A549 (cell line): ENCODE measurements around the gene INPPL1.

Experiments
- CEBPB ChIP-seq, 2 experiments: fragments of >200 bp in 1 of 2; sonication (Bioruptor Twin) in 1 of 2; formaldehyde crosslinking in 1 of 2; IDR thresholded peaks; 2 replicates each; pipeline ENCODE4 v1.6.1; 2012 to 2016
- CTCF ChIP-seq: fragments of >200 bp; sonication (Bioruptor Twin); formaldehyde crosslinking; IDR thresholded peaks from 3 replicates; pipeline ENCODE4 v1.5.1; 2016
- ELK1 ChIP-seq: fragments of 150-350 bp; IDR thresholded peaks from 2 replicates; pipeline ENCODE4 v1.6.1; 2014; ENCODE audit warnings: low read depth, mild to moderate bottlenecking, low read length
- EP300 ChIP-seq, 2 experiments: fragments of >200 bp; sonication (Bioruptor Twin); formaldehyde crosslinking; IDR thresholded peaks; 2 replicates in 1 of 2; 3 replicates in 1 of 2; pipeline ENCODE4 v1.6.1; 2016 to 2017
- FOXS1 ChIP-seq: fragments of 250-450 bp; sonication (Bioruptor Pico); IDR thresholded peaks from 2 replicates; pipeline ENCODE4 v1.5.0; 2020; ENCODE audit warnings: mild to moderate bottlenecking, moderate library complexity
- HDAC2 ChIP-seq: fragments of 200-600 bp; sonication (generic); IDR thresholded peaks from 2 replicates; pipeline ENCODE4 v1.6.1; 2016
- HMGXB4 ChIP-seq: fragments of 250-450 bp; sonication (Bioruptor Pico); IDR thresholded peaks from 2 replicates; pipeline ENCODE4 v1.5.0; 2021; ENCODE audit warnings: mild to moderate bottlenecking, moderate library complexity, borderline replicate concordance
- MYC ChIP-seq: IDR thresholded peaks from 2 replicates; pipeline ENCODE4 v1.6.1; 2012; ENCODE audit warnings: mild to moderate bottlenecking, inconsistent platforms, low read length, improper control_type of control experiment, borderline replicate concordance
- POLR2A ChIP-seq: IDR thresholded peaks from 2 replicates; pipeline ENCODE4 v1.6.1; 2012; ENCODE audit warnings: mild to moderate bottlenecking, low read length
- RNF2 ChIP-seq: fragments of 200-600 bp; sonication (generic); IDR thresholded peaks from 2 replicates; pipeline ENCODE4 v1.6.1; 2016; ENCODE audit warnings: low read depth, mild to moderate bottlenecking, antibody characterized with exemption, moderate library complexity, borderline replicate concordance
- SREBF2 ChIP-seq: fragments of 450-650 bp; IDR thresholded peaks from 2 replicates; pipeline ENCODE4 v1.6.1; 2014; ENCODE audit warnings: mild to moderate bottlenecking, moderate library complexity
- ZFP36 ChIP-seq: fragments of 450-650 bp; IDR thresholded peaks from 2 replicates; pipeline ENCODE4 v1.6.1; 2014; ENCODE audit warnings: borderline replicate concordance; ENCODE audit not compliant: partially characterized antibody

- TF ChIP-seq CEBPB (IDR thresholded peaks at IDR 0.05), result no peak
- TF ChIP-seq CTCF, result no peak
- no peak for TF ChIP-seq SREBF2
- TF ChIP-seq ELK1, result no peak
- no peak for TF ChIP-seq HMGXB4 (CRISPR knock-in tag)
- no peak for TF ChIP-seq HDAC2
- no peak for TF ChIP-seq ZFP36
- no peak for TF ChIP-seq EP300 (IDR thresholded peaks at IDR 0.05)
- TF ChIP-seq POLR2A, result no peak
- TF ChIP-seq FOXS1 (CRISPR knock-in tag), result no peak
- TF ChIP-seq MYC, result no peak
- TF ChIP-seq RNF2, result no peak
These were observed 11.6 kb downstream of the INPPL1 start for GRCh38 chr11:72236083-72236697.
